Renal cortex interstitium (tissue), 11 donors: ENCODE results near the gene MNS1. TPM values are rescaled to one million over a fixed set of nuclear protein-coding genes. Genes with fewer than 3 reads are reported as not detected.

ENCODE experiments used
- DNase-seq, 11 donors: peaks; one replicate each; pipeline ENCODE4 v3.0.0-alpha.2; 2013; ENCODE audit warnings: low read depth in 9 of 11, low spot score in 4 of 11; ENCODE audit errors: extremely low read depth in 1 of 11
- polyA plus RNA-seq, 3 donors: library from polyadenylated mRNA; unstranded; fragments of 120-200 nt; gene quantifications; one replicate each; pipeline ENCODE4 v1.2.1, GENCODE V29; 2013; ENCODE audit not compliant: insufficient read length in 3 of 3

MNS1 gene
- polyA plus RNA-seq, 3 donors: 25.4 to 34.8 (median 29.6) TPM

DNA sequence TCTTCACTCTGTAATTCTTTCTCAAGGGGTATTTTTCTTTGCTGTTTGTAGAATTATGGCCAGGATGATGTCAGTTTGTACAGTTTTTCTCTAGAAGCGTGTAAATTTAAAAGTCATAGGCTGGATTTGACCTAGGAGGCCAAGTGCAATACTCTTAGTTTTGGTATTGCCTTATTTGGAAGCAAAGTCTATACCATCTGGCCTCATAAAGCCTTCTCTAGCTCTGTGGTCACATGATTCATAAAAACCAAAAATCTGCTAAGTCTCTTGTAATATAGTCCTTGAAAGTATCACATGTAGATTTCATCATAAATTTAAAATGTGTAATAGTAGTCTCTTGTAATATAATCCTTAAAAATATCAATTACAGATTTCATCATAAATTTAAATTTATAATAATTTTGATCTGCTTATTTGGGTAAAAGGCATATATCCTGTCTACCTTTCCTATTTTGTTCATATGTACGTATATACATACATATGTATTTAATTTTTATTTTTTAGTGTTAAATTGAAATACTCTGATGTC is 74.1 kb downstream of the MNS1 start:
- no peak for DNase-seq

DNA sequence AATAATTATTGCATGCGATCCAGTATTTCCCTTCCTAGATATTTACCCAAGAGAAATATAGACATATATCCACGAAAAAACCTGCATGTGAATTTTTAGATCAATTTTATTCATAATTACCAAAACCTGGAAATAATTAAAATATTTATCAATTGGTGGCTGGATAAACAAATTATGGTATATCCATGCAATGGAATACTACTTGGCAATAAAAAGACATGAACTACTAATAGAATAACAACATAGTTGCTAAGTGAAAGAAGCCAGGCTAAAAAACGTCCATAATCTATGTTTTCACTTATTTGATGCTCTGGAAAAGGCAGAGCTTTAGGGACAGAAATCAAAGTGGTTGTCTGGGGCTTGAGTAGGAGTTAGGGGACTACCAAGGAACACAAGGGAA is 79.0 kb downstream of the MNS1 start:
- DNase-seq: no peak

GRCh38 chr15:56383010-56383409 is 81.9 kb downstream of the MNS1 start:
- DNase-seq: no peak

Other genes with a start within 250 kb of the MNS1 start
- gene RFX7, start 221.3 kb downstream of the MNS1 start, polyA plus RNA-seq: 10 to 100 TPM; 22.5 to 24.8 (median 22.7) TPM
- 10 to 100 TPM; 26.1 to 33.9 (median 31.7) TPM for gene TEX9, start 99.7 kb downstream of the MNS1 start, polyA plus RNA-seq